HK-2 (cell line): ENCODE data around the gene TMCO4.

Source experiments
- DNase-seq: peaks from one replicate; pipeline ENCODE4 v3.0.0-alpha.2; 2018; ENCODE audit not compliant: unreplicated experiment

Gene TMCO4

GRCh38 chr1:19684677-19685076, 115.0 kb downstream of the TMCO4 start:
- no peak for DNase-seq

- no peak for DNase-seq
Observed at GRCh38 chr1:19683351-19683750, 116.4 kb downstream of the TMCO4 start.

GRCh38 chr1:19682901-19683300, 116.8 kb downstream of the TMCO4 start:
- DNase-seq: no peak

GRCh38 chr1:19682257-19682656, 117.5 kb downstream of the TMCO4 start:
- DNase-seq: no peak

- no peak for DNase-seq
Observed at GRCh38 chr1:19680644-19681043, 119.1 kb downstream of the TMCO4 start.

- no peak for DNase-seq
Observed at GRCh38 chr1:19679691-19680090, 120.0 kb downstream of the TMCO4 start.

- no peak for DNase-seq
Observed at GRCh38 chr1:19678931-19679453, 120.7 kb downstream of the TMCO4 start.

- no peak for DNase-seq
Observed at GRCh38 chr1:19678493-19678892, 121.2 kb downstream of the TMCO4 start.

GRCh38 chr1:19676438-19676922, 123.2 kb downstream of the TMCO4 start:
- peak; percentile 27 for DNase-seq

- DNase-seq: no peak
Observed at GRCh38 chr1:19675797-19676196, 123.9 kb downstream of the TMCO4 start.

GRCh38 chr1:19672237-19672636, 127.5 kb downstream of the TMCO4 start:
- no peak for DNase-seq

- DNase-seq: no peak
Observed at GRCh38 chr1:19670787-19671186, 128.9 kb downstream of the TMCO4 start.

- DNase-seq: no peak
Observed at GRCh38 chr1:19668888-19669287, 130.8 kb downstream of the TMCO4 start.

- DNase-seq: no peak
Observed at GRCh38 chr1:19665496-19666465, 133.9 kb downstream of the TMCO4 start.

- no peak for DNase-seq
Observed at GRCh38 chr1:19665186-19665495, 134.6 kb downstream of the TMCO4 start.

GRCh38 chr1:19664453-19665185, 135.1 kb downstream of the TMCO4 start, which contains the start of gene HTR6:
Gene HTR6, plus strand, starts transcription at chr1:19664875. Its CDS starts 879 bp downstream, at chr1:19665754.
- no peak for DNase-seq

- no peak for DNase-seq
Observed at GRCh38 chr1:19662313-19662712, 137.4 kb downstream of the TMCO4 start.

GRCh38 chr1:19661721-19662228, 137.9 kb downstream of the TMCO4 start:
- DNase-seq: no peak

- DNase-seq: no peak
Observed at GRCh38 chr1:19658186-19658585, 141.5 kb downstream of the TMCO4 start.

GRCh38 chr1:19657511-19657910, 142.2 kb downstream of the TMCO4 start:
- no peak for DNase-seq

- DNase-seq: no peak
Observed at GRCh38 chr1:19656780-19657466, 142.8 kb downstream of the TMCO4 start.
